Retina (tissue), 1 donor: Measurements from ENCODE around the gene SLC26A2.
"Not testable (repeated sequence)": the region's sequence is repeated elsewhere in the genome, so short reads cannot be mapped to it uniquely, and the experiment has no call there.

Experiments
- DNase-seq: peaks from one replicate; pipeline ENCODE4 v3.0.0-alpha.2; 2016

The SLC26A2 gene

GRCh38 chr5:149937610-149938009 is 22.9 kb upstream of the SLC26A2 start:
- DNase-seq, result no peak

GRCh38 chr5:149938279-149938678 is 22.3 kb upstream of the SLC26A2 start:
- DNase-seq, result no peak

GRCh38 chr5:149938791-149939358 is 21.7 kb upstream of the SLC26A2 start:
- DNase-seq, result no peak

GRCh38 chr5:149939546-149939945 is 21.0 kb upstream of the SLC26A2 start:
- no peak for DNase-seq

- no peak for DNase-seq
These were observed 20.4 kb upstream of the SLC26A2 start for GRCh38 chr5:149940077-149940574.

GRCh38 chr5:149940941-149941644 is 19.5 kb upstream of the SLC26A2 start:
- DNase-seq, result no peak

- no peak for DNase-seq
These were observed 18.8 kb upstream of the SLC26A2 start for GRCh38 chr5:149941795-149942194.

- no peak for DNase-seq
These were observed 18.4 kb upstream of the SLC26A2 start for GRCh38 chr5:149942199-149942598.

GRCh38 chr5:149942741-149943169 is 17.8 kb upstream of the SLC26A2 start:
- DNase-seq, result not testable (repeated sequence)

- not testable (repeated sequence) for DNase-seq
These were observed 17.2 kb upstream of the SLC26A2 start for GRCh38 chr5:149943177-149943949.

- no peak for DNase-seq
These were observed 15.9 kb upstream of the SLC26A2 start, which contains the start of gene PDE6A for GRCh38 chr5:149944666-149945065. TSS of gene PDE6A (minus strand) at chr5:149944793. CDS start at chr5:149944673, 120 bp downstream.

GRCh38 chr5:149946118-149946517 is 14.4 kb upstream of the SLC26A2 start:
- DNase-seq, result no peak

- no peak for DNase-seq
These were observed 11.6 kb upstream of the SLC26A2 start for GRCh38 chr5:149948993-149949392.

- DNase-seq, result no peak
These were observed 9.3 kb upstream of the SLC26A2 start for GRCh38 chr5:149951138-149951749.

- no peak for DNase-seq
These were observed 7.0 kb upstream of the SLC26A2 start for GRCh38 chr5:149953436-149954121.

GRCh38 chr5:149954798-149955197 is 5.8 kb upstream of the SLC26A2 start:
- DNase-seq, result no peak

GRCh38 chr5:149956685-149957084 is 3.9 kb upstream of the SLC26A2 start:
- no peak for DNase-seq

- no peak for DNase-seq
These were observed 2.7 kb upstream of the SLC26A2 start for GRCh38 chr5:149957855-149958254.

GRCh38 chr5:149959406-149960236 is 937 bp upstream of the SLC26A2 start:
- peak; percentile 45 for DNase-seq

GRCh38 chr5:149961186-149961685 is 678 bp downstream of the SLC26A2 start:
- DNase-seq, result no peak

GRCh38 chr5:149961957-149962409 is 1.4 kb downstream of the SLC26A2 start:
- DNase-seq, result peak; percentile 19
